Erythroblast (primary cell): ENCODE results near the gene MYH9.
"Not testable (repeated sequence)": the region's sequence is repeated elsewhere in the genome, so short reads cannot be mapped to it uniquely, and the experiment has no call there.

Experiments
- DNase-seq, 2 experiments: peaks; one replicate each; lab custom pipeline; 2025; lab: John Stamatoyannopoulos, UW
- GATA1 ChIP-seq: IDR thresholded peaks from 2 replicates; pipeline ENCODE4 v1.6.1; 2011; ENCODE audit warnings: low read depth, mild to moderate bottlenecking, control low read depth, low read length, moderate library complexity
- POLR2A ChIP-seq: IDR thresholded peaks from 2 replicates; pipeline ENCODE4 v1.6.1; 2011; ENCODE audit warnings: mild to moderate bottlenecking, low read length

The MYH9 gene

GRCh38 chr22:36289406-36289870, 98.3 kb downstream of the MYH9 start:
- TF ChIP-seq GATA1 (no peak), POLR2A (no peak)
- no peak for DNase-seq

- TF ChIP-seq POLR2A = no peak
- TF ChIP-seq GATA1 = no peak
- no peak for DNase-seq
Measured at GRCh38 chr22:36288571-36289405, 99.0 kb downstream of the MYH9 start.

GRCh38 chr22:36287881-36288515, 99.8 kb downstream of the MYH9 start:
- no peak for TF ChIP-seq GATA1
- TF ChIP-seq POLR2A = no peak
- DNase-seq = no peak

- peak; percentile 79 to 87 for DNase-seq
- TF ChIP-seq GATA1 = no peak
- TF ChIP-seq POLR2A = no peak
Measured at GRCh38 chr22:36286096-36286957, 101.4 kb downstream of the MYH9 start.

- TF ChIP-seq GATA1 = no peak
- TF ChIP-seq POLR2A = no peak
Measured at GRCh38 chr22:36285545-36285944, 102.2 kb downstream of the MYH9 start.

GRCh38 chr22:36285017-36285416, 102.8 kb downstream of the MYH9 start:
- DNase-seq = no peak
- TF ChIP-seq POLR2A (no peak), GATA1 (no peak)

More at GRCh38 chr22:36285545-36285944, 102.2 kb downstream of the MYH9 start:
- no peak for DNase-seq

GRCh38 chr22:36284171-36284571, 103.6 kb downstream of the MYH9 start:
- TF ChIP-seq POLR2A (no peak), GATA1 (no peak)

GRCh38 chr22:36282328-36282831, 105.4 kb downstream of the MYH9 start:
- TF ChIP-seq GATA1 = no peak
- TF ChIP-seq POLR2A = no peak
- DNase-seq = no peak

More at GRCh38 chr22:36284171-36284571, 103.6 kb downstream of the MYH9 start:
- DNase-seq = no peak

GRCh38 chr22:36281781-36282327, 105.9 kb downstream of the MYH9 start:
- DNase-seq = no peak
- TF ChIP-seq POLR2A (no peak), GATA1 (no peak)

- DNase-seq = no peak
- no peak for TF ChIP-seq POLR2A
- no peak for TF ChIP-seq GATA1
Measured at GRCh38 chr22:36280379-36280778, 107.4 kb downstream of the MYH9 start.

- TF ChIP-seq GATA1 (no peak), POLR2A (no peak)
- DNase-seq = no peak
Measured at GRCh38 chr22:36279219-36279666, 108.5 kb downstream of the MYH9 start.

GRCh38 chr22:36277482-36278291, 110.1 kb downstream of the MYH9 start:
- peak; percentile 75 to 81 for DNase-seq
- TF ChIP-seq GATA1 (no peak), POLR2A (no peak)

GRCh38 chr22:36274531-36274930, 113.2 kb downstream of the MYH9 start:
- no peak for DNase-seq
- TF ChIP-seq GATA1 = no peak
- no peak for TF ChIP-seq POLR2A

GRCh38 chr22:36271951-36272350, 115.8 kb downstream of the MYH9 start:
- not testable (repeated sequence) for DNase-seq

GRCh38 chr22:36271231-36271630, 116.5 kb downstream of the MYH9 start:
- DNase-seq = not testable (repeated sequence)
